ENCODE data around the gene COL4A2. TPM values are rescaled to one million over a fixed set of nuclear protein-coding genes. Genes with fewer than 3 reads are reported as not detected.
"Not testable (repeated sequence)": the region's sequence is repeated elsewhere in the genome, so short reads cannot be mapped to it uniquely, and the experiment has no call there.

COL4A2 gene
- total RNA-seq, 1 donor from 2014 or later: 785 TPM

DNA sequence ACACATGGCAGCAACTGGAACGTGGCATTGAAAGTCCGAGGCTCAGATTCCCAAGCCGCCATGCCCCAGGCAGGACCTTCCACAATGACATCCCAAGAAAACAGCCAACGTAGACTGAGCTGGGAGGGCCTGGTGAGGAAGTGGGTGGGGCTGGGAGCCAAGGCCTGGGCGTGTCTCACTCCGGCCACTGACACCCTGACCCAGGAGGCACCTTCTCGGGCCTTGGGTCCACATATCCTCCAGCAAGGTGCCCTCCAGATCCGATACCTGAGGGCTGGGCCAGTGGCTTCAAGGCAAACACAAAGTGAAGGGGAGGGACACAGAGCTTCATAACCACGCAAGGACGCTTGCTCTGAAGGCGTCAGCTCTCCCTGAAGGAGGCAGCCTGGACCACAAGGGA is 211.5 kb downstream of the COL4A2 start:
- DNase-seq: no peak

DNA sequence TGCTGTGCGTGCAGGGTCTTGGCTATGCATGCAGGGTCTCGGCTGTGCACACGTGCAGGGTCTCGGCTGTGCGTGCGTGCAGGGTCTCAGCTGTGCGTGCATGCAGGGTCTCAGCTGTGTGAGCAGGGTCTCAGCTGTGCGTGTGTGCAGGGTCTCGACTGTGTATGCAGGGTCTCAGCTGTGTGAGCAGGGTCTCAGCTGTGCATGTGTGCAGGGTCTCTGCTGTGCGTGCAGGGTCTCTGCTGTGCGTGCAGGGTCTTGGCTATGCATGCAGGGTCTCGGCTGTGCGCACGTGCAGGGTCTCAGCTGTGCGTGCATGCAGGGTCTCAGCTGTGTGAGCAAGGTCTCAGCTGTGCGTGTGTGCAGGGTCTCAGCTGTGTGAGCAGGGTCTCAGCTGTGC is 212.0 kb downstream of the COL4A2 start:
- no peak for DNase-seq

- DNase-seq: no peak
These were observed 212.4 kb downstream of the COL4A2 start for GRCh38 chr13:110519506-110519905.

DNA sequence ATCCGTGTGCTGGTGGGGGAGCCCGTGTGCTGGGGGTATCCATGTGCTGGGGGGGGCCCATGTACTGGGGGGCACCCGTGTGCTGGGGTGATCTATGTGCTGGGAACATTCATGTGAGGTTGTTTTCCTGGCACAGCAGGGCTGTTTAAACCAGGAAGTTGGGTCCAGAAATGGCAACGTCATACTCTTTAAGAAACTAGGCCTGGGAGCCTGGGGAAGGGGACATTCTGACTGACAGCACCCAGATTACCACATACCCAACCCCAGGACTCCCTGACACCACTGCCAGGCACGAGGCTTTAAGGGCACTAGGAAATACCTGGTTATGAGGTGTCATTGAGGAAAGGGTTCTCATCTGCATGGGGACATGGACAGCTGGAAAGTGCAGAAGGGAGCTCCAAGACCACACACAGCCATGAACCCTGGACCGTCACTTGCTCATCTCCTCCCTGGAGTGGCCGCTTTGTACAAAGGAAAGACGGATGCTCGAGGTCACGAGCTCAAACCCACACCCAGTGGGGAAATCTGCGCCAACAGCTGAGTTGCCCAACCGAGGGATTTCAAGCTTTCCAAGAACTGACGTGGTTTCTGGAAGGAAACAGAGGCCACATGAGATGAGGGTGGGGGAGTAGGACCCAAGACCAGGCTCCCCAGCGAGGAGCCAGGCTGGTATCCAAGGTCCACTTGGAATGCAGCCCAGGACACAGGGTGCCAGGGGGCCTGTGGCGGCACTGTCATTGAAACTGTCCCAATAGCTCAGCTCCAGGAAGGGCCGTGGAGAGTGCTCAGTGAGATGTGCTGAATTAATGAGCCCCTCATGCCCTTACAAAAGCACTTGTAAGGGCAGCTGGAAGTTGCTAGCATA is 213.6 kb downstream of the COL4A2 start:
- DNase-seq: peak; percentile 35

GRCh38 chr13:110521296-110521680 is 214.2 kb downstream of the COL4A2 start:
- DNase-seq: no peak

- no peak for DNase-seq
These were observed 214.9 kb downstream of the COL4A2 start for GRCh38 chr13:110521946-110522345.

- no peak for DNase-seq
These were observed 215.6 kb downstream of the COL4A2 start for GRCh38 chr13:110522721-110523120.

DNA sequence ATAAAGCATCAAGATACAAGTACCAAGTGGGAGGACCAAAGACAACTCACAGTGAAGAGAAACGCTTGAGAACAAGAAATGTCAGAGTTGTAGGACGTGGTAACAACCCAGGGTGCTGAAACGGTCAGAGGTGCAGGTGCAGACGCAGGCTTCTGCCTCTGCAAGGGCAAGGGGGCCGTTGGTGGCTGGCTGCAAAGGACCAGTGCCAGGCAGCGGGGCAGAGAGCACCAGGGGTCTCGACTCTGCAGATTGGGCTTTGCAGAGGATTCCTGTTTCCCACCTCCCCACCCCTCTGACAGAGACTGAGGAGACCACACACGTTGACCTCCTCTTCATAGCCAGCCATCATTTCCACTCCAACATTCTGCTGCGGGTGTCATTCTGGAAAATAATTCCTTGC is 216.1 kb downstream of the COL4A2 start:
- no peak for DNase-seq

DNA sequence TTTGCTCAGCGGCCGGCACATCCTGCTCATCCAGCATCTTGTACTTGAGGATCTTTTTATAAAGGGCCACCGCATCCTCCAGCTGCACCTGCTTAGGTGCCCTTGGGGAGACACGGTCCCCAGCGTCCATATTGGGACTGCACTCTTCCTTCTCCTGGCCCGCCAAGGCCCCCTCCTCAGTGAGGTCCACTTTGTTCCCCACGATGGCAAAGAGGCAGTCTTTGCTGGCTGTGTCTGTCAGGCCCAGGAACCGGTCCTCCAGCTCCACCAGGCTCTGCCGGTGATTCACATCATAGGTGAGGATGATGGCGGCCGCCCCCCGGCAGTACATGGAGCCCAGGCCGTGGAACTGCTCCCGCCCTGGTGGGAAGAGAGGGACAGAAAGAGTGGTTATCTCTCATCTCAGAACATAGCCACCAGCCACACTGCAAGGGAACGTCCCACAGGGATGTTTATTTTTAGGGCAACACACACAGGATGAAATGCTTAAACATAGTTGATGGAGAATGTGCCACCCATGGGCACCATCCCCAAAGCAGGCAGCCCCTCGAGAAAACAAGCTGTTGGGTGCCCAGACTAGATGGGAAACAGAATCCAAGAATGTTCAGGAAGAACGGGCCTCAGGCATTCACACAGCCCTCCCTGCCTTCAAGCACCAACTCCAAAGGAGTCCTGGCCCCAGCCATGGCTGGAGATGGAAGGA is 216.9 kb downstream of the COL4A2 start:
- DNase-seq: no peak

GRCh38 chr13:110524541-110525257 is 217.6 kb downstream of the COL4A2 start:
- DNase-seq: no peak

GRCh38 chr13:110525328-110526319 is 218.5 kb downstream of the COL4A2 start:
- no peak for DNase-seq

- DNase-seq: no peak
These were observed 221.3 kb downstream of the COL4A2 start for GRCh38 chr13:110528371-110528770.

DNA sequence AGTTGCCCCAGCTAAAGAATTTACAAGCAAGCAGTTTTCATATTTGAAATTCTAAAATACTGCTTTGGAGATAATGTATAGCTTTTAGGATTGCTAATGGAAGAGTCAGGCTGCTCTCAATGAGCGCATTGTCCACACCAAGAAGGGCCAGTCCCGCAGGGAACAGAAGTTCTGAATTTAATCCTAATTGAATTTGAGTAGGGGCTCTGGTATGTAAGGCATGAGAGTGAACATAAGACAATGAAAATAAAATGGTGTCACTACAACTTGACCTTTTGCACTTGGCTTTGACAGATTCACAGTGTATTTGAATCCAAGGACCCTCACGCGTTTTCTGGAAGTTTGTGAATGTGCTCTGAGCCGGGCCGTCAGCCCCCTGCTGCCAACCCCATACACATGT is 221.8 kb downstream of the COL4A2 start:
- DNase-seq: no peak

- DNase-seq: no peak
These were observed 222.6 kb downstream of the COL4A2 start for GRCh38 chr13:110529522-110530311.

GRCh38 chr13:110531100-110531499 is 224.0 kb downstream of the COL4A2 start:
- DNase-seq: no peak

DNA sequence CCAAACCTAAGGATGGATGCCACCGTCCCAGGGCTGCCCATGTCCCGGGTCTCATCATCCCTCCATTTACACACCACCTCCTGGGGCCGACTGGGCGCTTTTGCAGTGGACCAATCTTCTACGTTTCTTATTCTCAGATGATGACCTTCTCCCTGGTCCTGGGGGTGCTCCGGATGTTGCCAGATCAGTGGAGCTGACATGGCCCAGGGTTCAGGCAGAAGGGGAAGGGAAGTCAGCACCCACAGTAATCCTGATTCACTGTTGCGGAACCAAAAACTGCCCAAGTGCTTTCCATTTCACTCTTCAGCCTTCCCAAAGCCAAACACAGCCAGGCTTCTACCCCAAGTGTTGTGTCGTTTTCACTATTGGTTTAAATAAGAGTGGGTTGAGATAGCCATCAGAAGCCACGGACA is 224.6 kb downstream of the COL4A2 start:
- DNase-seq: no peak

- not testable (repeated sequence) for DNase-seq
These were observed 225.2 kb downstream of the COL4A2 start for GRCh38 chr13:110532258-110532657.

- DNase-seq: no peak
These were observed 226.9 kb downstream of the COL4A2 start for GRCh38 chr13:110533771-110534670.

DNA sequence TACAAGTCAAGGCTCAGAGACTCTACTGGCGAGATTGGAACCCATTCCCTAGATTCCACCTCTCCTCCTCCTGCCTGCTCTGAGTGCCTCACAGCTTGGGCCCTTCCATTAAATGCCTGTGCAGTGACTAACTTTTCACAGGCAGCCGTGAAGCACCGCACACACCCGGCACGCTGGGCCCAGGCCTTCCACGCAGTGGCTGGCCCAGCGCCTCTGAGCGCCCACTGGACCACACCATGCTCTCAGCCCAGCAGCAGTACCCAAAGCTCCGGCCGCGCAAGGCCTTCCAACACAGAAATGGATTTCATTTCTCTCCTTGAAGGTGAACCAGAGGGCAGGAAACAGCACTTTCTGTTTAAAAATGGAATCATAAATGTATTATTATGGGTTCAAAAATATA is 228.4 kb downstream of the COL4A2 start:
- DNase-seq: no peak
